Iris pigment epithelial cell (primary cell): ENCODE results near the gene KLF13.
A peak's percentile ranks its signal among the peaks of the same experiment; 100 is the strongest.
"Not testable (repeated sequence)": the region's sequence is repeated elsewhere in the genome, so short reads cannot be mapped to it uniquely, and the experiment has no call there.

Experiments used
- DNase-seq: peaks from one replicate; pipeline ENCODE4 v3.0.0-alpha.2; 2011; ENCODE audit warnings: low read depth

KLF13 gene

GRCh38 chr15:31346367-31347066, 19.9 kb downstream of the KLF13 start:
- DNase-seq: no peak

- no peak for DNase-seq
Observed at GRCh38 chr15:31347067-31347975, 20.7 kb downstream of the KLF13 start.

- DNase-seq: no peak
Observed at GRCh38 chr15:31347981-31348803, 21.6 kb downstream of the KLF13 start.

- no peak for DNase-seq
Observed at GRCh38 chr15:31349233-31350141, 22.9 kb downstream of the KLF13 start.

- no peak for DNase-seq
Observed at GRCh38 chr15:31350771-31351170, 24.1 kb downstream of the KLF13 start.

- DNase-seq: no peak
Observed at GRCh38 chr15:31352339-31352751, 25.7 kb downstream of the KLF13 start.

- DNase-seq: peak; percentile 73
Observed at GRCh38 chr15:31352911-31353811, 26.5 kb downstream of the KLF13 start.

- no peak for DNase-seq
Observed at GRCh38 chr15:31353931-31354330, 27.3 kb downstream of the KLF13 start.

- DNase-seq: not testable (repeated sequence)
Observed at GRCh38 chr15:31356097-31356496, 29.5 kb downstream of the KLF13 start.

GRCh38 chr15:31357148-31357547, 30.5 kb downstream of the KLF13 start:
- no peak for DNase-seq

- DNase-seq: no peak
Observed at GRCh38 chr15:31358163-31358562, 31.5 kb downstream of the KLF13 start.

- no peak for DNase-seq
Observed at GRCh38 chr15:31358957-31359701, 32.5 kb downstream of the KLF13 start.

- DNase-seq: no peak
Observed at GRCh38 chr15:31359702-31360111, 33.1 kb downstream of the KLF13 start.

- no peak for DNase-seq
Observed at GRCh38 chr15:31360158-31360561, 33.5 kb downstream of the KLF13 start.

- no peak for DNase-seq
Observed at GRCh38 chr15:31360843-31361763, 34.5 kb downstream of the KLF13 start.

- DNase-seq: no peak
Observed at GRCh38 chr15:31361764-31362515, 35.3 kb downstream of the KLF13 start.

GRCh38 chr15:31362886-31363285, 36.3 kb downstream of the KLF13 start:
- DNase-seq: no peak
